LNCaP clone FGC (cell line): ENCODE results near the gene FRS2.

ENCODE experiments used
- DNase-seq: peaks from one replicate; pipeline ENCODE4 v3.0.0-alpha.2; 2011; ENCODE audit warnings: low read depth
- H3K4me3 ChIP-seq: 2 replicates; pipeline ENCODE4 v1.5.1; 2011; ENCODE audit warnings: mild to moderate bottlenecking, low read depth, low read length, control low read depth
- TF ChIP-seq, protein P1 (sequence below): IDR thresholded peaks from 2 replicates; pipeline ENCODE4 v1.5.1; 2012; ENCODE audit warnings: mild to moderate bottlenecking; ENCODE audit not compliant: control insufficient read depth, insufficient read depth; ENCODE audit errors: extremely low read depth

The FRS2 gene

DNA sequence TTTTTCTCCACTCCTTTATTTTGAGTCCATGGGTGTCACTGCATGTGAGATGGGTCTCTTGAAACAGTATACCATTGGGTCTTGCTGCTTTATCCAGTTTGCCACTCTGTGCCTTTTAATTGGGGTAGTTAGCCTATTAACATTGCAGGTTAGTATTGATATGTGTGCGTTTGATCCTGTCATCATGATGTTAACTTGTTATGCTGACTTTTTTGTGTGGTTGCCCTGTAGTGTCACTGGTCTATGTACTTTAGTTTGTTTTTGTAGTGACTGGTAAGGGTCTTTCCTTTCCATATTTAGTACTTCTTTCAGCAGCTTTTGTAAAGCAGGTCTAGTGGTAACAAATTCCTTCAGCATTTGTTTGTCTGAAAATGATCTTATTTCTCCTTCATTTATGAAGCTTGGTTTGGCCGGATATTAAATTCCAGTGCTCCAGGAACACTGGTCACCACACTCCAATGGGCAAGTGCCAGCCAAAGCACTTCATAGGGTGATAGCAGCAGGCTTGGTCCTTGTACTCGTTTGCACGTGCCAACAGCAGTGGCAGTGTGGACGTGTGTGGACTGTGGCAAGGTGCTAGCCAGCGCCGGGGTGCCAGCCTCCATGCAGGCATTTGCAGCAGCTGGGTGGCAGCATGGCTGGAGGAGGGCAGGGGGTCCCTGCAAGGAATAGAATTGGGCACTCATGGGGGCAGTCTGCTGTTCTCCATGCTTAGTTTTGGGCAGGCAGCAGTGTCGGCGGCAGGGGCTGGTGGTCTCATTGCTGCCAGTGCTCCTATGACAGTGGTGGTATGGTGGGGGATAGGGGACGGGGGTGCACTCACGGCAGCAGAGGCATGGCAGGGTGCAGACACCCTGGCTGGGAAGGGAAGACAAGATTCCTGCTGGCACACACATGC, 53.5 kb downstream of the FRS2 start:
- TF ChIP-seq, protein P1, sequence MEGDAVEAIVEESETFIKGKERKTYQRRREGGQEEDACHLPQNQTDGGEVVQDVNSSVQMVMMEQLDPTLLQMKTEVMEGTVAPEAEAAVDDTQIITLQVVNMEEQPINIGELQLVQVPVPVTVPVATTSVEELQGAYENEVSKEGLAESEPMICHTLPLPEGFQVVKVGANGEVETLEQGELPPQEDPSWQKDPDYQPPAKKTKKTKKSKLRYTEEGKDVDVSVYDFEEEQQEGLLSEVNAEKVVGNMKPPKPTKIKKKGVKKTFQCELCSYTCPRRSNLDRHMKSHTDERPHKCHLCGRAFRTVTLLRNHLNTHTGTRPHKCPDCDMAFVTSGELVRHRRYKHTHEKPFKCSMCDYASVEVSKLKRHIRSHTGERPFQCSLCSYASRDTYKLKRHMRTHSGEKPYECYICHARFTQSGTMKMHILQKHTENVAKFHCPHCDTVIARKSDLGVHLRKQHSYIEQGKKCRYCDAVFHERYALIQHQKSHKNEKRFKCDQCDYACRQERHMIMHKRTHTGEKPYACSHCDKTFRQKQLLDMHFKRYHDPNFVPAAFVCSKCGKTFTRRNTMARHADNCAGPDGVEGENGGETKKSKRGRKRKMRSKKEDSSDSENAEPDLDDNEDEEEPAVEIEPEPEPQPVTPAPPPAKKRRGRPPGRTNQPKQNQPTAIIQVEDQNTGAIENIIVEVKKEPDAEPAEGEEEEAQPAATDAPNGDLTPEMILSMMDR = no peak
- no peak for DNase-seq
- H3K4me3 ChIP-seq = no peak overlapping the region

DNA sequence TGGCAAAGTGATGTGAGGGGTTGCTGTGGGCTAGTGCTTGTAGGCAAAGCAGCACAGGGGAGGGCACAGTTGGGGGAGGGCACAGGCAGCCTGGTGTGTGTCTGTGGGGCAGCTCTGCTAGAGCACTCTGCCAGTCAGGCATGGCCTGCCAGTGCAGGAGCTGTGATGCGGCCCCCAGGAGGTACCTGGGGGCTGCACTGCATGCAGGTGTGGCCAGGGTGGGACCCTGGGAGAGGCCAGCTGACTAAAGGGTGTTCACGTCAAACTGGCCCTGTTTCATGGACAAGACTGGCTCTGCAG, 54.1 kb downstream of the FRS2 start:
- TF ChIP-seq, protein P1 = no peak
- no peak for DNase-seq
- H3K4me3 ChIP-seq = no peak overlapping the region

DNA sequence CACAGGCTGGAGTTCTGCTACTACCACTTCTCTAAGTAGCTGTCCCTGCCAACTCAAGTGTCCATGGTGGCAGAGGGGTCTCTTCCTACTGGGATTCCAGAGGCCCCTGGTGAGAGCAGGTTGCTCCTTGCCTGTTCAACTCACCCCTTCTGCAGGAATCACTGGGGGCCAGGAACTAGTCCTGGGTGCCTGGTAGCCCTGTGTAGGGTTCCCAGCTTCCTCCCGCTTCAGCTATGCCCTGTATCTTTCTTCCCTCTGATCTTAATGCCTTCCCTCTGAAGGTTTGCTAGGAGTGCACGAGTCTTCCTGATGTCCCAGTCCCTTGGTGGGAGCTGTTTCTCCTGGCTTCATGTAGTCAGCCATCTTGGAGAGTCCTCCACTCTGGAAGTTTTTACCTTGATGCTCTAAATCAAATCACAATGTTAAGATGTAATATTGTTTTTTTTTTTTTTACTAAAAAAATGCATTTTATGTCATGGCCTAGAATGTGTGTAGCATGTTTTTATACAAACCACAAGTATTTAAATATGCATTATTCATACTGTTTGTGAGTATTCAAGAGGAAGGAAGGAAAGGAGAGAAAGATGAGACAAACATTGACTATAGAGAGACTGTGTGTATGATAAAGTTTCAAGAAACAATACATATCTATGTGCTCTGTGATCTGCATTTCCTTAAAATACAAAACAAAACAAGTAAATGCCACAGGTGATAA, 54.7 kb downstream of the FRS2 start:
- no peak for DNase-seq
- H3K4me3 ChIP-seq = no peak overlapping the region
- TF ChIP-seq, protein P1 = no peak

DNA sequence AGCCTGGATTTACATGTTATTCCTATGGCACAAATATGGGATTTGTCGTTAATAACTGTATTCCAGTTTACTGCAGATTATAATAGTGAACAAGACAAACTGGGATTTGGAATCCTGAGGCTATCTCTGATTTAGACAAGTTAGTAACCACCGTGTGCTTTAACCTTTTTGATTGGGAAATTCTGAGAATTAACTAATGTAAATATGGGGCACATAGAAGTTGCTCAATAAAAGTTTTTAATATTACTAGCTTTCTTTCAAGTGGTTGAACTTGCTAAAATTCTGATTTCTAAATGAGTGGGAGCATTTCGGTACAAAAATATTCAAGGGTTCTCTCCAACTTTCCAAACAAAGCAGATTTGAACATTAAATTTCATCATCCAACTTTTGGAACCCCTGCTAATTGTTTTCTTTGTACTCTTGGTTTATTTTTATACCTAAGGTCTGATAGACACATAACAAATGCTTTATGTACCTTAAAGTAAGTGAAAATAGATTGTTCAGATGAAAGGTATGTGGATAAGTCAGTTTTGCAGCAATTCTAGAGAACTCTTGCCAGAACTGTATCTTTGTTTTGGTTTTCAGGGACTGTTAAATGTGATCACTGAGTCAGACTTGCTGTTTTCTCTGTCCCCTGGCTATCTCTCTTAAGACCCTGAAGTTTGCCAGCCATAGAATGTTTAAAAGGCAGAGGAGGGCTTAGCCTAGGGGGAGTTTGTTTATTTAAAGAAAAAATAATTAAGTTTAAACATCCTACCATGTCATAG, 57.5 kb downstream of the FRS2 start:
- DNase-seq = no peak
- no peak overlapping the region for H3K4me3 ChIP-seq
- TF ChIP-seq, protein P1 = no peak

DNA sequence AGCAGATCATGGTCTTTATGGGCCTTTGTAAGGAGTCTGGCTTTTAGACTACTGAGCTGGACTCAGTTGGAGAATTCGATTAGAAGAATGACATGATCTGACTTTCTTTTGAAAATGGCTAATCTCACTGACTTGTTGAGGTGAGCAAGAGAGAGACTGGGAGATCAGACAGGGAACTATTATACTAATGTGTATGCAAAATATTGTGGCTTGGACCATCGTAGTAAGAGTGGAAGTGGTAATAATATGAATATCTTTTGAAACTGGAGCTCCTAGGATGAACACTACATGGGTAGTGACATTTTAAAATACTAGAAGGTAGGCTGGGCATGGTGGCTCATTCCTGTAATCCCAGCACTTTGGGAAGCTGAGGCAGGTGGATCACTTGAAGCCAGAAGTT, 58.8 kb downstream of the FRS2 start:
- DNase-seq = no peak
- TF ChIP-seq, protein P1 = no peak

DNA sequence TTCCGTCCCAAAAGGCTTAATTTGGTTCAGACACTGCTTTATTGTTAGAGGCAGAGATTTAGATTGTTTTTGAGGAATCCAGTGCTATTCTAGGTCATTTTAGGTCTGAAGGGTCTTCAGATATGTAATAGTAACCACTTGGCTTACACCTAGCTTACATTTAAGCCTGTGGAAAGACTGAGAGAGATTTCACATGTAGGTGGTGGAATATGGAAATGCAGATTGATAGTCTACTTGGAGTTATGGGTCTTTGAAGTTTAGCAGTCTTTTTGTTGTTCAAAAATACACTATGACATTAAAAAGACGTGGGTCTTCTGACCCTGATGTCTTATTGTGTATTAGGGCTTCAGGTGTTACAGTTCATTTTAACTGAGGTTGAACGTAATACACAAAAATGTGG, 63.7 kb downstream of the FRS2 start:
- TF ChIP-seq, protein P1 = no peak
- no peak for DNase-seq
- H3K4me3 ChIP-seq = no peak overlapping the region

More for the DNA sequence above, 58.8 kb downstream of the FRS2 start:
- no peak overlapping the region for H3K4me3 ChIP-seq
